DMS153 treated with DMSO at 0.1 percent for 48 hours (cell line): ENCODE measurements around the gene COL23A1.

Experiments
- DNase-seq: peaks from one replicate; lab custom pipeline; 2025; ENCODE audit not compliant: unreplicated experiment; lab: John Stamatoyannopoulos, UW

COL23A1 gene

GRCh38 chr5:178590141-178590923 is at the start of gene COL23A1:
Gene COL23A1, minus strand, starts transcription at chr5:178590393.
- DNase-seq = no peak

- DNase-seq = no peak
These were observed 47.3 kb upstream of the COL23A1 start for GRCh38 chr5:178637356-178638074.

GRCh38 chr5:178632285-178632684 is 42.1 kb upstream of the COL23A1 start:
- DNase-seq = no peak

- DNase-seq = no peak
These were observed 40.8 kb upstream of the COL23A1 start for GRCh38 chr5:178630951-178631350.

GRCh38 chr5:178630475-178630930 is 40.3 kb upstream of the COL23A1 start:
- no peak for DNase-seq

- no peak for DNase-seq
These were observed 37.0 kb upstream of the COL23A1 start for GRCh38 chr5:178627259-178627598.

- DNase-seq = peak; percentile 23
These were observed 36.5 kb upstream of the COL23A1 start, which contains the start of gene CLK4 for GRCh38 chr5:178626484-178627258. Gene CLK4, minus strand, starts transcription at chr5:178627050. Its CDS starts 3,634 bp downstream, at chr5:178623416.

GRCh38 chr5:178625679-178626483 is 35.7 kb upstream of the COL23A1 start:
- DNase-seq = peak; percentile 1

- no peak for DNase-seq
These were observed 34.7 kb upstream of the COL23A1 start for GRCh38 chr5:178624631-178625546.

- no peak for DNase-seq
These were observed 32.6 kb upstream of the COL23A1 start for GRCh38 chr5:178622679-178623247.

GRCh38 chr5:178619390-178619789 is 29.2 kb upstream of the COL23A1 start:
- DNase-seq = no peak

GRCh38 chr5:178612299-178612698 is 22.1 kb upstream of the COL23A1 start:
- no peak for DNase-seq

GRCh38 chr5:178606269-178606668 is 16.1 kb upstream of the COL23A1 start:
- no peak for DNase-seq

- DNase-seq = no peak
These were observed 15.6 kb upstream of the COL23A1 start for GRCh38 chr5:178605788-178606187.

GRCh38 chr5:178602752-178603151 is 12.6 kb upstream of the COL23A1 start:
- no peak for DNase-seq

GRCh38 chr5:178595750-178596149 is 5.6 kb upstream of the COL23A1 start:
- no peak for DNase-seq

- no peak for DNase-seq
These were observed 5.0 kb upstream of the COL23A1 start for GRCh38 chr5:178595150-178595549.

GRCh38 chr5:178590924-178591423 is 781 bp upstream of the COL23A1 start:
- DNase-seq = no peak
